ENCODE measurements around the gene LUZP2. TPM values are rescaled to one million over a fixed set of nuclear protein-coding genes. Genes with fewer than 3 reads are reported as not detected.

Gene LUZP2
- total RNA-seq, 4 donors from 2014 or later: 0.23 to 0.83 (median 0.48) TPM

- Histone ChIP-seq H3K4me1 (no peaks in the 10 kb centered on the region), H3K27ac (no peak overlapping the region), H3K27me3 (no peaks in the 10 kb centered on the region), H3K36me3 (no peaks in the 10 kb centered on the region), H3K9me3 (no peaks in the 10 kb centered on the region), H3K4me3 (no peak overlapping the region)
- TF ChIP-seq, protein P1, sequence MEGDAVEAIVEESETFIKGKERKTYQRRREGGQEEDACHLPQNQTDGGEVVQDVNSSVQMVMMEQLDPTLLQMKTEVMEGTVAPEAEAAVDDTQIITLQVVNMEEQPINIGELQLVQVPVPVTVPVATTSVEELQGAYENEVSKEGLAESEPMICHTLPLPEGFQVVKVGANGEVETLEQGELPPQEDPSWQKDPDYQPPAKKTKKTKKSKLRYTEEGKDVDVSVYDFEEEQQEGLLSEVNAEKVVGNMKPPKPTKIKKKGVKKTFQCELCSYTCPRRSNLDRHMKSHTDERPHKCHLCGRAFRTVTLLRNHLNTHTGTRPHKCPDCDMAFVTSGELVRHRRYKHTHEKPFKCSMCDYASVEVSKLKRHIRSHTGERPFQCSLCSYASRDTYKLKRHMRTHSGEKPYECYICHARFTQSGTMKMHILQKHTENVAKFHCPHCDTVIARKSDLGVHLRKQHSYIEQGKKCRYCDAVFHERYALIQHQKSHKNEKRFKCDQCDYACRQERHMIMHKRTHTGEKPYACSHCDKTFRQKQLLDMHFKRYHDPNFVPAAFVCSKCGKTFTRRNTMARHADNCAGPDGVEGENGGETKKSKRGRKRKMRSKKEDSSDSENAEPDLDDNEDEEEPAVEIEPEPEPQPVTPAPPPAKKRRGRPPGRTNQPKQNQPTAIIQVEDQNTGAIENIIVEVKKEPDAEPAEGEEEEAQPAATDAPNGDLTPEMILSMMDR (IDR thresholded peaks at IDR 0.05): no peak
- no peak for TF ChIP-seq POLR2A (IDR thresholded peaks at IDR 0.05)
- 74 to 83% methylated on average over 1 of the region's 1 CpG for WGBS, 2 donors
- intact Hi-C loops (cut with DNase I): no loop called here
- no peak for DNase-seq
These were observed 18.1 kb upstream of the LUZP2 start for GRCh38 chr11:24478718-24479117.

DNA sequence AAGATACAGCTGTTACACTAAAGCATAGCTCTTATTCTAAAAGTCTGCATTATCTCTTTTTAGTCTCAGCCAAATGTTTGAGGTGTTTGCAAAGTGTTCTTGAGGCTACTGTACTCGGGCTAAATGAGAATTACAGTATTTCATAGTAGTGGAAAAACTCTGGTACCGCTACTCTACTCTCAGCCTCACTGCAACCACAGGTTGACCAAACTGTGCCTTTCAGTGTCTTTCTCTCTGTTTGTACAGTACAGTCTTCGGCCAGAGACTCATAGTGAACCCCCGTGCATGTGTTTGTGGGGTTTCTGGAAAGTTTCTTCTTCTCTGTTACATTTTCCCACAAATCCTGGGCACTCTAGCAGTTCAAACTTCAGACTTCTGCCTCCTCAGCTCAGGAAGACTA, 7.4 kb upstream of the LUZP2 start:
- Histone ChIP-seq H3K9me3 (no peaks in the 10 kb centered on the region), H3K27ac (no peak overlapping the region), H3K4me1 (no peaks in the 10 kb centered on the region), H3K36me3 (no peaks in the 10 kb centered on the region), H3K4me3 (no peak overlapping the region), H3K27me3 (no peaks in the 10 kb centered on the region)
- DNase-seq: no peak
- TF ChIP-seq, protein P1 (IDR thresholded peaks at IDR 0.05): no peak
- no peak for TF ChIP-seq POLR2A (IDR thresholded peaks at IDR 0.05)
- intact Hi-C loops (cut with DNase I): no loop called here
- WGBS, 2 donors: 72 to 75% methylated on average over 4 of the region's 4 CpGs

DNA sequence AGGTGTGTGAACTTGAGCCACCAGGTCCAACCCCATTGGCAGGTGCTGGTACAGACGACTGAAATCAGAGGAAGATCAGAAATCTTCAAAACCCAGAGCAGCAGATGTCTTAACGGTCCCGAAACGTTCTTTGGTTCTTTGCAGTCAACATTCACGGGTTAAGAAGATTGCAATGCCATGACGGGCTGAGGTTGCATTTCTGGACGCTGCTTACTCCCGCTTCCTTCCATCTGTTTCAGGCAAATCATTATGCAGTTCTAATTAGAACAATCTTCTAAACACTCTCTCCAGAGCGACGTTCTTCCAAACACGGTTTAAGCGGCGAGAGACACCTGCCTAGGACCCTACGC, 492 bp upstream of the LUZP2 start:
- H3K4me3 ChIP-seq: peak overlapping the region; percentile 32 to 63 (median 40)

DNA sequence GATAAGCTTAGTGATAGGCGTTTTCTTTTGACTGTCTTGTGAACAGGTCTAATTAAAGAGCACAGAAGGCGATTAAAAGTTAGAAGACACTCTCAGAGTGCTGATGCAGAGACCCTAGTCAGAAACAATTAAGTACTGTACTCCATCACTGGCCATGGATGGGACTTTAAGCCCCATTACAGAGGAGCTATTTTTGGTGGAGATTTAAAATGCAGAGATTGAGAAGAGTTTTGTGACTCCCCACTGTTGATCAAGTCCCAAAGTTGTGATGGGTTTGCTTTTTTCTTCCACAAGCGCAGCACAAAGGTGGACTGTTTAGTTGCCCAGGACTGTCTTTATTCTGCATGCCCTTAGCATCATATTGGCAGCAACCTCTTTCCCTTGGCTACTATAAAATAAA, 978 bp downstream of the LUZP2 start:
- intact Hi-C loops (cut with DNase I): no loop called here
- Histone ChIP-seq H3K27ac (no peak overlapping the region), H3K9me3 (no peaks in the 10 kb centered on the region), H3K27me3 (peaks cover 0 to 31% (median 1%) of the 10 kb centered on the region in 4 donors), H3K4me1 (peaks cover 0 to 14% (median 0%) of the 10 kb centered on the region in 3 donors), H3K4me3 (no peak overlapping the region), H3K36me3 (no peaks in the 10 kb centered on the region)
- WGBS, 2 donors: 29 to 42% methylated on average over 3 of the region's 3 CpGs
- TF ChIP-seq, protein P1 (IDR thresholded peaks at IDR 0.05): no peak
- TF ChIP-seq POLR2A (IDR thresholded peaks at IDR 0.05): no peak
- no peak for DNase-seq

More for the DNA sequence above, 492 bp upstream of the LUZP2 start:
- no peak overlapping the region for H3K27ac ChIP-seq
- no peaks in the 10 kb centered on the region for H3K9me3 ChIP-seq
- TF ChIP-seq POLR2A (IDR thresholded peaks at IDR 0.05): no peak
- TF ChIP-seq, protein P1 (IDR thresholded peaks at IDR 0.05): no peak
- H3K36me3 ChIP-seq: no peaks in the 10 kb centered on the region
- WGBS, 2 donors: 6 to 9% methylated on average over 12 to 14 of the region's 14 CpGs
- peaks cover 0 to 14% (median 0%) of the 10 kb centered on the region in 3 donors for H3K4me1 ChIP-seq
- peaks cover 0 to 31% (median 1%) of the 10 kb centered on the region in 4 donors for H3K27me3 ChIP-seq
- intact Hi-C loops (cut with DNase I): no loop called here
- no peak for DNase-seq

DNA sequence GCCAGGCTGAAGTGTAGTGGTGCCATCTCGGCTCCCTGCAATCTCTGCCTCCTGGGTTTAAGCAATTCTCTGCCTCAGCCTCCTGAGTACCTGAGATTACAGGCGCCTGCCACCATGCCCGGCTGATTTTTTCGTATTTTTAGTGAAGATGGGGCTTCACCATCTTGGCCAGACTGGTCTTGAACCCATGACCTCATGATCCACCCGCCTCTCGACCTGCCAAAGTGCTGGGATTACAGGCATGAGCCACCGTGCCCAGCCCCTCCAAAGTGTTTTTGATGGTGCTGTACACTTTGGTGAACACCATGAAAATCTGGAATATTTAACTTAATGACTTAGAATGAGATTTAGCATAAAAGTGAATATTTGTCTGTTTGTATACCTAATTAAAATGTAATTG, 5.6 kb downstream of the LUZP2 start:
- 76 to 78% methylated on average over 4 to 7 of the region's 7 CpGs for WGBS, 2 donors
- H3K4me3 ChIP-seq: no peak overlapping the region
- DNase-seq: no peak

DNA sequence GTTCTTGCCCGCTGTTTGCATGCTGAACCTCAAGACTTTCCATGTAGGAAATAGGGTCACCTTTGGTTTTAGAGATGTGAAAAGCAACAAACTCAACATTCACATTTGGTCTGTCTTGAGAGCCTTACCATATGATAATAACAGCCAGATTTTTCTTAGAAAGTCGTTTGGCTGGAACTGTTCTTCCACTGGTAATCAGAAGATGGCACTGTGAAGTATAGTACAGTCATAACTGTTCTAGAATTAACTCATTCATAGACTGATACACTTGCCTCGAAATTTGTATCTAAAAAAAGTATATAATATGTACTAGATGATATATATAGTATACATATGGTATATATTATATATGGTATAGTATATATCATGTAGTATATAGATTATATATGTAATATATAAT, 12.3 kb downstream of the LUZP2 start:
- Histone ChIP-seq H3K4me1 (no peaks in the 10 kb centered on the region), H3K4me3 (no peak overlapping the region), H3K27ac (no peak overlapping the region), H3K36me3 (no peaks in the 10 kb centered on the region), H3K9me3 (no peaks in the 10 kb centered on the region), H3K27me3 (no peaks in the 10 kb centered on the region)
- 42 to 43% methylated on average over 3 of the region's 3 CpGs for WGBS, 2 donors
- TF ChIP-seq, protein P1 (IDR thresholded peaks at IDR 0.05): peak in 1 of 6 experiments; percentile 23
- TF ChIP-seq POLR2A (IDR thresholded peaks at IDR 0.05): no peak
- no peak for DNase-seq
- intact Hi-C loops (cut with DNase I): no loop called here

More for the DNA sequence above, 5.6 kb downstream of the LUZP2 start:
- Histone ChIP-seq H3K9me3 (no peaks in the 10 kb centered on the region), H3K27ac (no peak overlapping the region), H3K36me3 (no peaks in the 10 kb centered on the region), H3K4me1 (peaks cover 0 to under 1% (median 0%) of the 10 kb centered on the region in 3 donors), H3K27me3 (peaks cover 0 to 5% (median 1%) of the 10 kb centered on the region in 4 donors)
- intact Hi-C loops (cut with DNase I): no loop called here
- no peak for TF ChIP-seq POLR2A (IDR thresholded peaks at IDR 0.05)
